Measurements from ENCODE around the gene TOMM5. TPM values are rescaled to one million over a fixed set of nuclear protein-coding genes. Genes with fewer than 3 reads are reported as not detected.

TOMM5 gene
- polyA plus RNA-seq, 1 of the 3 experiments (the other 2 are of a cell fraction), result 255 TPM

- Histone ChIP-seq H3K27ac (ENCODE audit: low read depth in 2 of 2, low read length in 1 of 2) (peak overlapping the region in 1 of 2 experiments; percentile 92; a peak in 2 of 4 replicates), H3K79me2 (ENCODE audit: insufficient read depth) (no peaks in the 10 kb centered on the region), H3K9ac (no peak overlapping the region), H4K20me1 (ENCODE audit: insufficient read depth) (no peaks in the 10 kb centered on the region), H3K36me3 (replicated peaks in 1 of 2; ENCODE audit: control insufficient read depth in 1 of 2, insufficient read depth in 2 of 2, low read length in 1 of 2) (no peaks in the 10 kb centered on the region), H2AFZ (ENCODE audit: low read depth) (no peak overlapping the region), H3K4me2 (no peak overlapping the region), H3K4me1 (ENCODE audit: control insufficient read depth in 1 of 2, insufficient read depth in 2 of 2, low read depth in 1 of 2, low read length in 1 of 2) (peaks cover 0 to 23% of the 10 kb centered on the region in 2 experiments; a peak in 2 of 4 replicates), H3K27me3 (ENCODE audit: insufficient read depth) (no peaks in the 10 kb centered on the region), H3K9me3 (no peaks in the 10 kb centered on the region), H3K9me2 (no peaks in the 10 kb centered on the region), H3K4me3 (ENCODE audit: low read depth in 2 of 2, low read length in 1 of 2) (no peak overlapping the region), H3F3A (replicated peaks; ENCODE audit: insufficient read depth) (no peaks in the 10 kb centered on the region)
- CTCF ChIA-PET, result interaction anchor here (1.1 to 2.8 kb wide), 3 partner anchors 12 to 28 kb away, joined by 3 to 15 read pairs (median 5); partner anchors contain the start of gene FRMPD1
- no peak for TF ChIP-seq EZH2phosphoT487 (IDR thresholded peaks at IDR 0.05; ENCODE audit: borderline replicate concordance, low read depth)
- TF ChIP-seq CHD2 (IDR thresholded peaks at IDR 0.05; ENCODE audit: low read length, partially characterized antibody), result peak; percentile 37
- TF ChIP-seq RCOR1 (IDR thresholded peaks at IDR 0.05; ENCODE audit: low read length), result peak; percentile 92
- peak; percentile 59 for TF ChIP-seq TCF12 (IDR thresholded peaks at IDR 0.05)
- peak; percentile 92 for TF ChIP-seq GATA2 (CRISPR knock-in tag; IDR thresholded peaks at IDR 0.05)
- peak in 1 of 2 experiments; percentile 81; a peak in 2 of 4 replicates for TF ChIP-seq EP300 (IDR thresholded peaks at IDR 0.05; ENCODE audit: borderline replicate concordance in 1 of 2, low read depth in 1 of 2, low read length in 1 of 2)
- TF ChIP-seq NFIC (IDR thresholded peaks at IDR 0.05; ENCODE audit: borderline replicate concordance), result no peak
- no peak for TF ChIP-seq REST (IDR thresholded peaks at IDR 0.05; ENCODE audit: low read depth, low read length)
- 8% methylated on average over 4 of the region's 4 CpGs for WGBS (ENCODE audit: low lambda C conversion rate)
- POLR2A ChIA-PET, result interaction anchor here (0.5 to 1.1 kb wide), 5 partner anchors 32 to 199 kb away, joined by 3 read pairs; no protein-coding TSS in a partner anchor
- peak; percentile 49 for DNase-seq
Measured at GRCh38 chr9:37622462-37622861, 30.1 kb upstream of the TOMM5 start.

GRCh38 chr9:37621273-37622121 is 29.1 kb upstream of the TOMM5 start:
- no peaks in the 10 kb centered on the region for H3K9me2 ChIP-seq
- WGBS (ENCODE audit: low lambda C conversion rate), result 74% methylated on average over 9 of the region's 9 CpGs
- H3K9ac ChIP-seq, result no peak overlapping the region
- peaks cover 0 to 23% of the 10 kb centered on the region in 2 experiments; a peak in 2 of 4 replicates for H3K4me1 ChIP-seq (ENCODE audit: control insufficient read depth in 1 of 2, insufficient read depth in 2 of 2, low read depth in 1 of 2, low read length in 1 of 2)
- H2AFZ ChIP-seq (ENCODE audit: low read depth), result no peak overlapping the region
- no peaks in the 10 kb centered on the region for H3K79me2 ChIP-seq (ENCODE audit: insufficient read depth)
- ChIA-PET CTCF (interaction anchor here (0.6 to 2.8 kb wide), 5 partner anchors 13 to 40 kb away, joined by 3 to 15 read pairs (median 3); no protein-coding TSS in a partner anchor), POLR2A (interaction anchor here (1.1 kb wide), 1 partner anchor 149 kb away, joined by 3 read pairs; no protein-coding TSS in a partner anchor)
- H3K9me3 ChIP-seq, result no peaks in the 10 kb centered on the region
- H3K36me3 ChIP-seq (replicated peaks in 1 of 2; ENCODE audit: control insufficient read depth in 1 of 2, insufficient read depth in 2 of 2, low read length in 1 of 2), result no peaks in the 10 kb centered on the region
- H4K20me1 ChIP-seq (ENCODE audit: insufficient read depth), result no peaks in the 10 kb centered on the region
- H3K4me2 ChIP-seq, result no peak overlapping the region
- H3K4me3 ChIP-seq (ENCODE audit: low read depth in 2 of 2, low read length in 1 of 2), result no peak overlapping the region
- peak overlapping the region in 1 of 2 experiments; percentile 92; a peak in 2 of 4 replicates for H3K27ac ChIP-seq (ENCODE audit: low read depth in 2 of 2, low read length in 1 of 2)
- no peak for DNase-seq
- H3F3A ChIP-seq (replicated peaks; ENCODE audit: insufficient read depth), result no peaks in the 10 kb centered on the region
- no peaks in the 10 kb centered on the region for H3K27me3 ChIP-seq (ENCODE audit: insufficient read depth)
- no peak for TF ChIP-seq RFX5 (IDR thresholded peaks at IDR 0.05; ENCODE audit: low read length)
- no peak for TF ChIP-seq TCF12 (IDR thresholded peaks at IDR 0.05)
- no peak for TF ChIP-seq MAX (IDR thresholded peaks at IDR 0.05; ENCODE audit: low read depth)
- no peak for TF ChIP-seq PBX3 (IDR thresholded peaks at IDR 0.05)
- TF ChIP-seq FOXJ3 (CRISPR knock-in tag; IDR thresholded peaks at IDR 0.05), result no peak
- TF ChIP-seq MXI1 (IDR thresholded peaks at IDR 0.05; ENCODE audit: low read depth, low read length), result no peak
- TF ChIP-seq USF2 (IDR thresholded peaks at IDR 0.05; ENCODE audit: borderline replicate concordance, low read depth, low read length), result no peak
- TF ChIP-seq GATA2 (CRISPR knock-in tag; IDR thresholded peaks at IDR 0.05), result no peak
- no peak for TF ChIP-seq RCOR1 (IDR thresholded peaks at IDR 0.05; ENCODE audit: low read length)
- no peak for TF ChIP-seq CTCF (IDR thresholded peaks at IDR 0.05)
- TF ChIP-seq POLR2AphosphoS5 (IDR thresholded peaks at IDR 0.05; ENCODE audit: low read depth, low read length), result no peak
- TF ChIP-seq GABPA (IDR thresholded peaks at IDR 0.05; ENCODE audit: low read depth), result no peak
